Measurements from ENCODE around the gene KRT5. TPM values are rescaled to one million over a fixed set of nuclear protein-coding genes. Genes with fewer than 3 reads are reported as not detected.

The KRT5 gene
- total and polyA plus RNA-seq, 4 donors, result 0.08 TPM; not detected in 3

DNA sequence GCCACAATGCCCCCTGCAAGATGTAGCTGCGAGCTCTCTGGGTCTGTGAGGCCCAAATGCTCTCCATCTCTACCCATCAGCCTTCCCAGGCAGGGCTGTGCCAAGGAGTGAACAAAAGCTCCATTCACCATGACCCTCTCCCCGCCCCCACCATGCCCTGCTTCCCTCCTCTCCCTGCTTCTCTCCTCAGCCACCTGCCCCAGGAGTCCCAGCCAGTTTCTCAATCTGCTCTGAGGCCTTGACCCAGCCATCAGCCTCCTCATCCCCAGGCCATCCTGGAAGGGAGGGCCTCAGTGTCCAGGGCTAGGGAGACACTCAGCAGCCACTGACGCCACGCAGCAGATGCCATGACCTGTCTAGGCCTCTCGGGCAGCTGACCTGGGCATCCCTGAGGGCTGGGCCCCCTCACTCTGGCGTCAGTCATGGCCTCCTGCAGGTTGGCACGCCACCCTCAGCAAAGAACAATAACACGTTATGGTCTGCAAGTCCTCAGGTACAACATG, 8.5 kb upstream of the KRT5 start:
- Histone ChIP-seq H3K4me1 (ENCODE audit: control insufficient read depth in 4 of 4, insufficient read depth in 4 of 4, low read length in 3 of 4) (no peaks in the 10 kb centered on the region), H3K9ac (ENCODE audit: low read depth in 1 of 2, low read length in 2 of 2) (no peak overlapping the region), H3K9me3 (ENCODE audit: control insufficient read depth in 4 of 4, low read length in 3 of 4) (no peaks in the 10 kb centered on the region), H3K36me3 (ENCODE audit: control insufficient read depth in 4 of 4, insufficient read depth in 3 of 4, low read depth in 1 of 4, low read length in 3 of 4) (no peaks in the 10 kb centered on the region), H3K27ac (ENCODE audit: low read depth in 1 of 2, low read length in 2 of 2) (no peak overlapping the region), H3K27me3 (ENCODE audit: control insufficient read depth in 4 of 4, insufficient read depth in 4 of 4, low read length in 3 of 4) (no peaks in the 10 kb centered on the region), H3K4me3 (ENCODE audit: low read depth in 1 of 3, low read length in 3 of 3) (no peak overlapping the region)
- TF ChIP-seq, protein P1, sequence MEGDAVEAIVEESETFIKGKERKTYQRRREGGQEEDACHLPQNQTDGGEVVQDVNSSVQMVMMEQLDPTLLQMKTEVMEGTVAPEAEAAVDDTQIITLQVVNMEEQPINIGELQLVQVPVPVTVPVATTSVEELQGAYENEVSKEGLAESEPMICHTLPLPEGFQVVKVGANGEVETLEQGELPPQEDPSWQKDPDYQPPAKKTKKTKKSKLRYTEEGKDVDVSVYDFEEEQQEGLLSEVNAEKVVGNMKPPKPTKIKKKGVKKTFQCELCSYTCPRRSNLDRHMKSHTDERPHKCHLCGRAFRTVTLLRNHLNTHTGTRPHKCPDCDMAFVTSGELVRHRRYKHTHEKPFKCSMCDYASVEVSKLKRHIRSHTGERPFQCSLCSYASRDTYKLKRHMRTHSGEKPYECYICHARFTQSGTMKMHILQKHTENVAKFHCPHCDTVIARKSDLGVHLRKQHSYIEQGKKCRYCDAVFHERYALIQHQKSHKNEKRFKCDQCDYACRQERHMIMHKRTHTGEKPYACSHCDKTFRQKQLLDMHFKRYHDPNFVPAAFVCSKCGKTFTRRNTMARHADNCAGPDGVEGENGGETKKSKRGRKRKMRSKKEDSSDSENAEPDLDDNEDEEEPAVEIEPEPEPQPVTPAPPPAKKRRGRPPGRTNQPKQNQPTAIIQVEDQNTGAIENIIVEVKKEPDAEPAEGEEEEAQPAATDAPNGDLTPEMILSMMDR (IDR thresholded peaks at IDR 0.05; ENCODE audit: low read depth, low read length, missing input control), result no peak
- no peak for TF ChIP-seq RXRA (IDR thresholded peaks at IDR 0.05)
- TF ChIP-seq SP1 (IDR thresholded peaks at IDR 0.05), result no peak
- TF ChIP-seq TAF1 (conservative IDR thresholded peaks at IDR 0.05), result no peak
- no peak for TF ChIP-seq FOXA1 (IDR thresholded peaks at IDR 0.05)
- TF ChIP-seq FOXA2 (IDR thresholded peaks at IDR 0.05), result no peak
- no peak for TF ChIP-seq NR2F2 (IDR thresholded peaks at IDR 0.05)
- TF ChIP-seq, protein P2, sequence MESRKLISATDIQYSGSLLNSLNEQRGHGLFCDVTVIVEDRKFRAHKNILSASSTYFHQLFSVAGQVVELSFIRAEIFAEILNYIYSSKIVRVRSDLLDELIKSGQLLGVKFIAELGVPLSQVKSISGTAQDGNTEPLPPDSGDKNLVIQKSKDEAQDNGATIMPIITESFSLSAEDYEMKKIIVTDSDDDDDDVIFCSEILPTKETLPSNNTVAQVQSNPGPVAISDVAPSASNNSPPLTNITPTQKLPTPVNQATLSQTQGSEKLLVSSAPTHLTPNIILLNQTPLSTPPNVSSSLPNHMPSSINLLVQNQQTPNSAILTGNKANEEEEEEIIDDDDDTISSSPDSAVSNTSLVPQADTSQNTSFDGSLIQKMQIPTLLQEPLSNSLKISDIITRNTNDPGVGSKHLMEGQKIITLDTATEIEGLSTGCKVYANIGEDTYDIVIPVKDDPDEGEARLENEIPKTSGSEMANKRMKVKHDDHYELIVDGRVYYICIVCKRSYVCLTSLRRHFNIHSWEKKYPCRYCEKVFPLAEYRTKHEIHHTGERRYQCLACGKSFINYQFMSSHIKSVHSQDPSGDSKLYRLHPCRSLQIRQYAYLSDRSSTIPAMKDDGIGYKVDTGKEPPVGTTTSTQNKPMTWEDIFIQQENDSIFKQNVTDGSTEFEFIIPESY (IDR thresholded peaks at IDR 0.05), result no peak
- no peak for TF ChIP-seq HNF4G (IDR thresholded peaks at IDR 0.05)
- no peak for TF ChIP-seq HNF4A (conservative IDR thresholded peaks at IDR 0.05)
- TF ChIP-seq, protein P3, sequence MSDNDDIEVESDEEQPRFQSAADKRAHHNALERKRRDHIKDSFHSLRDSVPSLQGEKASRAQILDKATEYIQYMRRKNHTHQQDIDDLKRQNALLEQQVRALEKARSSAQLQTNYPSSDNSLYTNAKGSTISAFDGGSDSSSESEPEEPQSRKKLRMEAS (IDR thresholded peaks at IDR 0.05), result no peak
- no peak for TF ChIP-seq RAD21 (IDR thresholded peaks at IDR 0.05)
- 86% methylated on average over 8 of the region's 8 CpGs for WGBS
- no peak for DNase-seq (ENCODE audit: low spot score)

DNA sequence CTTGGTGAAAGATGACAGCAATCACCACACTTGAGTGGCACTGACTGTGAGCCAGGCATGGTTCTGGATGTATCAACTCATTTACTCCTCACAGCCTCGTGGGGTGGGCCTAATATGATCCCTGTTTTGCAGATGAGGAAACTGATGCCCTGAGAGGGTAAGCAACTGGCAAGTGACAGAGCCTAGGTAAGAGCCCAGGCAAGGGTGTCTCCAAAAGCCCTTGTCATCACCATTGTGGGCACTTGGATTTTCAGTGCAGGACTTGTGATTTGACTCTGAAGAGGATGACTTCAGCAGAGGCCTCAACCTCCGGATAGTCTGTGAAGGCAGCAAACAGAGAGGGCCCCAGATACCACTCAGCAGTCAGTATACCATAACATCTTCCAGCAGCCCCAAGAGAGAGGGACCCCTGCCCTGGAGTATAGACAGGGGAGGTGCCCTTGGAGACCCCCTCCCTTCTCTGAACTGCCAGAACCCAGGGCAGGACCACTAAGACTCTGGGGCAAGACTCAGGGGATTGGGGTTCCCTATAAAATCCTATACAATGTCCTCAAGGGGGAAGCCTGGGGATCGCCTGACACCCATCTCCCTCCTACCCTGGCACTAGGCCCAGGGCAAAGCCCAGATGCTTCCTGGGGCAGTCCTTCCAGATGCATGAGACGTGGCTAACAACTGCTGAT, 7.1 kb upstream of the KRT5 start:
- no peak for DNase-seq (ENCODE audit: low spot score)
- Histone ChIP-seq H3K36me3 (ENCODE audit: control insufficient read depth in 4 of 4, insufficient read depth in 3 of 4, low read depth in 1 of 4, low read length in 3 of 4) (no peaks in the 10 kb centered on the region), H3K27me3 (ENCODE audit: control insufficient read depth in 4 of 4, insufficient read depth in 4 of 4, low read length in 3 of 4) (no peaks in the 10 kb centered on the region), H3K9me3 (ENCODE audit: control insufficient read depth in 4 of 4, low read length in 3 of 4) (no peaks in the 10 kb centered on the region), H3K27ac (ENCODE audit: low read depth in 1 of 2, low read length in 2 of 2) (no peak overlapping the region), H3K9ac (ENCODE audit: low read depth in 1 of 2, low read length in 2 of 2) (no peak overlapping the region), H3K4me3 (ENCODE audit: low read depth in 1 of 3, low read length in 3 of 3) (no peak overlapping the region), H3K4me1 (ENCODE audit: control insufficient read depth in 4 of 4, insufficient read depth in 4 of 4, low read length in 3 of 4) (no peaks in the 10 kb centered on the region)
- TF ChIP-seq FOXA1 (IDR thresholded peaks at IDR 0.05), result no peak
- no peak for TF ChIP-seq HNF4A (conservative IDR thresholded peaks at IDR 0.05)
- no peak for TF ChIP-seq RXRA (IDR thresholded peaks at IDR 0.05)
- no peak for TF ChIP-seq YY1 (IDR thresholded peaks at IDR 0.05)
- TF ChIP-seq EGR1 (IDR thresholded peaks at IDR 0.05; ENCODE audit: low read depth in 2 of 2), result no peak
- no peak for TF ChIP-seq GABPA (IDR thresholded peaks at IDR 0.05 in 1 of 2, conservative IDR thresholded peaks at IDR 0.05 in 1 of 2)
- TF ChIP-seq, protein P3 (IDR thresholded peaks at IDR 0.05), result no peak
- TF ChIP-seq, protein P2 (IDR thresholded peaks at IDR 0.05), result no peak
- TF ChIP-seq FOXA2 (IDR thresholded peaks at IDR 0.05), result no peak
- no peak for TF ChIP-seq HNF4G (IDR thresholded peaks at IDR 0.05)
- no peak for TF ChIP-seq JUND (IDR thresholded peaks at IDR 0.05)
- TF ChIP-seq RAD21 (IDR thresholded peaks at IDR 0.05), result no peak
- 60% methylated on average over 4 of the region's 4 CpGs for WGBS

Measured in liver (tissue), 9 donors.